ENCODE data around the gene SNURF.
A peak's percentile ranks its signal among the peaks of the same experiment; 100 is the strongest.
"Not testable (repeated sequence)": the region's sequence is repeated elsewhere in the genome, so short reads cannot be mapped to it uniquely, and the experiment has no call there.

The SNURF gene

GRCh38 chr15:24954783-24955530, at the start of gene SNURF, which contains the start of gene SNRPN:
Gene SNURF, plus strand, starts transcription at chr15:24954987. Its CDS starts 62 bp downstream, at chr15:24955049.
Gene SNRPN, plus strand, starts transcription at chr15:24954987. Its CDS starts 19,467 bp downstream, at chr15:24974454.
- DNase-seq (ENCODE audit: low read depth) = no peak

GRCh38 chr15:24916305-24917009, 38.3 kb upstream of the SNURF start:
- no peak for DNase-seq (ENCODE audit: low read depth)

GRCh38 chr15:24917431-24917830, 37.4 kb upstream of the SNURF start:
- no peak for DNase-seq (ENCODE audit: low read depth)

GRCh38 chr15:24919446-24919845, 35.3 kb upstream of the SNURF start:
- no peak for DNase-seq (ENCODE audit: low read depth)

GRCh38 chr15:24922781-24923180, 32.0 kb upstream of the SNURF start:
- DNase-seq (ENCODE audit: low read depth) = not testable (repeated sequence)

- no peak for DNase-seq (ENCODE audit: low read depth)
These were observed 30.6 kb upstream of the SNURF start for GRCh38 chr15:24924153-24924552.

GRCh38 chr15:24924621-24925020, 30.2 kb upstream of the SNURF start:
- no peak for DNase-seq (ENCODE audit: low read depth)

- not testable (repeated sequence) for DNase-seq (ENCODE audit: low read depth)
These were observed 22.7 kb upstream of the SNURF start for GRCh38 chr15:24931874-24932732.

GRCh38 chr15:24933716-24934115, 21.1 kb upstream of the SNURF start:
- no peak for DNase-seq (ENCODE audit: low read depth)

GRCh38 chr15:24938224-24938623, 16.6 kb upstream of the SNURF start:
- DNase-seq (ENCODE audit: low read depth) = not testable (repeated sequence)

GRCh38 chr15:24940236-24940635, 14.6 kb upstream of the SNURF start:
- no peak for DNase-seq (ENCODE audit: low read depth)

GRCh38 chr15:24943361-24943760, 11.4 kb upstream of the SNURF start:
- DNase-seq (ENCODE audit: low read depth) = no peak

- no peak for DNase-seq (ENCODE audit: low read depth)
These were observed 9.8 kb upstream of the SNURF start for GRCh38 chr15:24944954-24945353.

GRCh38 chr15:24945711-24946110, 9.1 kb upstream of the SNURF start:
- DNase-seq (ENCODE audit: low read depth) = no peak

- DNase-seq (ENCODE audit: low read depth) = no peak
These were observed 6.3 kb upstream of the SNURF start for GRCh38 chr15:24948495-24948894.

- no peak for DNase-seq (ENCODE audit: low read depth)
These were observed 739 bp downstream of the SNURF start for GRCh38 chr15:24955531-24955921.

- peak; percentile 27 for DNase-seq (ENCODE audit: low read depth)
These were observed 1.5 kb downstream of the SNURF start for GRCh38 chr15:24956111-24956838.

GRCh38 chr15:24957691-24958090, 2.9 kb downstream of the SNURF start:
- no peak for DNase-seq (ENCODE audit: low read depth)

- no peak for DNase-seq (ENCODE audit: low read depth)
These were observed 7.2 kb downstream of the SNURF start for GRCh38 chr15:24961967-24962366.

GRCh38 chr15:24962880-24963279, 8.1 kb downstream of the SNURF start:
- no peak for DNase-seq (ENCODE audit: low read depth)

GRCh38 chr15:24966364-24967103, 11.7 kb downstream of the SNURF start:
- DNase-seq (ENCODE audit: low read depth) = no peak

Data from HS-27A (cell line).